Mesenteric fat pad (tissue), 1 donor: Measurements from ENCODE around the gene PGM5. TPM values are rescaled to one million over a fixed set of nuclear protein-coding genes. Genes with fewer than 3 reads are reported as not detected.

Source experiments
- DNase-seq: peaks from one replicate; pipeline ENCODE4 v3.0.0-alpha.2; 2020; ENCODE audit warnings: low spot score
- total RNA-seq: library from RNA; stranded (reverse); fragmentation: NEBNext Ultra II Directional; extraction: Animal tissue kit (Norgen Biotek cat#: 25700); gene quantifications from one replicate; pipeline ENCODE4 v1.2.1, GENCODE V29; 2021
- donor health status: DM: yes; HTN: yes; CAD: no.

Gene PGM5
- total RNA-seq, 1 donor from 2014 or later: 17.6 TPM

DNA sequence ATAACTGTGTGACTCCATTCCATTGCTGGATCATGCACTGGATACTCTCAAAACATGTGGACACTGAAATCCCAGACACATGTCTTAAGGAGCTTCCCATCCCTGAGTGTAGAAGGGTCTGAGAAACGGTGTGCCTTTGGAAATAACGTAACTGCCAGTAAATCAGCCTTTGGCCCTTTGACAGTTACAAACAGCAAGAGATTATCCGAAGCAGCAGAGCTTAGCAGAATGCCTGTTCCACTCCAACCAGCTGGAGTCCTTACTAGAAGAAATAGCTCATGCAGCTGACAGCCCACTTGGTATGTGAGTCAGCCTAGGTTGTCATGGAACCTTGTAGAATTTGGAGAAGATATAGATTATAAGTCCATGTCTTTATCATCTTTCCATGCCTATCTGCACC, 177.3 kb downstream of the PGM5 start:
- no peak for DNase-seq

DNA sequence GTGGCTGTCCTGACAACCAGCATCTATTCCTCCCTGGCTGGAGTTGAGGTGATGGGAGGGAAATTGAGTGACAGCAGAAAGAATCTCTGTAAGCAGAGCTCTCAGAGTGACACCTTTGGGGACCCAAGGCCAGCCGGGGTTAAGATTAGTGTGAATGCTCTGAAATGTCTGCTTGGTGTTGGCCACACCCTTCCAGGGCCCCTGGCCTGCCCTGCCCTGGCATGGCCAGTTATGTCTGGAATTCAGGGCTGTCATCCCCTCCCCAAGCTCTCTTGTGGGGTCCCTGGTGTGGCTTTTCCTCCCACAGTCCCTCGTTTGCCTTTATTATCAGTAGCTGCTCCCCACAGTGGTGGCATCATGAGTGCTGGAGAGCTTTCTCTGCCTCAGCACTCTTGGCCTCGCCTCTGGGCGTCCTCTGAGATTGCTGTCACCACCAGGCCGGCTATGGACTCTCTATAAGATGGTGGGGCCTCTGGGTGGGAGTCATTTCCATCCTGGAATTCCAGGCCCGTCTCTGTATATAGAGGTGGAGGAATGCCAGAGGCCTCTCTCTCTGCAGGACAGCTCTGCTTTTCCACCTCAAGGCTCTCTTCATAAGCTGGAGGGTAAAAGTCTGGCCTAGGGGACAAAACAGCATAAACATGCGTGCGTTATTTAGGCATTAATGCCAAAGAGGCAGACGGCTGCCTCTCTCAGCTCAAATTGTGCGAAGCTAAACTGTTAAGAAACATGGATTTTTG, 180.6 kb downstream of the PGM5 start:
- no peak for DNase-seq

DNA sequence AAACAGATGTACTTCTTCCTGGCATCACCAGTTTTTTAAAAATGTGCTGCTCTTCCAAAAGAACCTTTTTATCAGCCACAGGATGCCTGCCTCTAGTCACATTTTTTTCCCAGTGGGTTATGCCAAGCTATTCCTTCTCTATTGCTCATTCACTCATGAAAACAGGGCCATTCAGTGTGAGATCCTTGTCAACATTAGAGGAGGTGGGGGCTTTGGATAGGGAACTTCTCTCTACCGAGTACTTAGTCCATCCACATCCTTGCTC, 181.1 kb downstream of the PGM5 start:
- no peak for DNase-seq

DNA sequence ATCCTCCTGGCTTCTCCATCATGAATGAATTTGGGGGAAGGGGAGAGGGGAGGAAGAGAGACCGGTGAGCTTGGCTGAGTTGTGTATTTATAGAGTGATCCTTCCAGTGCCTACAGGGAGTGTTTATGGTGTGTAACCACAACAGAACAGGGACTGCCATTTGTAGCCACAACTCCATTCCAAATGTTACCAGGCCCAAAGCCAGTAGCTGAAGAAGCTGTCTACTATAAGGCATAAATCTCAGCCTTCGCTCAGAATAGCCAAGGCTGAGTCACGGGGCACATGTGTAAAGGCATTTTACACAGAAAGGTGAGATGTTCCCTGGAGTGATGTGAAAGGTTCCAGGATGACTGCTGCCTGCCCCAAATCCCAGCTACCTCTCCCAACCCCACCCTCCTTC, 181.8 kb downstream of the PGM5 start:
- no peak for DNase-seq

DNA sequence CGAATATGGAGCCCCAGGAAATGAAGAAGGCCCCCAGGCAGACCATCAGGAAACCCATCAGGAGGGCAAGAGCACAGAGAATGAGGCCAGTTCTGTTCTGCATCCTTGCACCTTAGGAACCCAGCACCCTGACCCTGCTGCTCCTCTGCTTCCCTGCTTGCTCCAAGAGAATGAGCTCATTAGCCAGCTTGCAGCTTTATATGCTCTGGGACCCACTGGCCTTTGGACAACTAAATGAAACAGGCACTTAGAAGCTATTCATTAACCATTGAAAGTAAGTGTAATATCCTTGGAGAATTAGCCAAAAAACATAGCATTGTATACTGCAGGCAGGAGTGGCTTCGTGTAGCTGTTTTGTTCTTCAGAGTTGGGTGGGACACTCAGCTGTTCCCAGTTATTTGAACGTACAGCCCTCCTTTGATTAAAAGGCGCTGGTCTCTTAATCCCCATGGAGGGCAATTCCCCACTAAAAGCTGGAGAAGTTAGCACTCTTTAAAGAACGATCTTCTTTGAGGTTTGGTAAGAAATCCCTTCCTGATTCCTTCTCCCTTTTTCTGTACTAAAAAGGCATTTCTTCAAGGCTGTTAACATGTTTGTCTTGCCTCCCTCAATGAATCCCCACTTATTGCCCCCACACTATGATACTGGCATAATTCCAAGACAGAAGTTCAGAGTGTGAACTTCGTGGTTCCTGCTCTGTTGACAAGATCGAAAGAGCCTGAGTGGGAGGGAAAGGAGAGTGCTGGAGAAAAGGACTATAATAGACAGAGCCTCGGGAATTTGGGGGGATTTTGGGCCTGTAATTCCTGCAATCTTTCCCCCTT, 184.5 kb downstream of the PGM5 start, which contains the start of gene TMEM252:
Gene TMEM252 (minus strand): TSS at position 172 of the 824 bp plus-strand sequence. CDS start 69 bp downstream, at position 103.
- DNase-seq: no peak

DNA sequence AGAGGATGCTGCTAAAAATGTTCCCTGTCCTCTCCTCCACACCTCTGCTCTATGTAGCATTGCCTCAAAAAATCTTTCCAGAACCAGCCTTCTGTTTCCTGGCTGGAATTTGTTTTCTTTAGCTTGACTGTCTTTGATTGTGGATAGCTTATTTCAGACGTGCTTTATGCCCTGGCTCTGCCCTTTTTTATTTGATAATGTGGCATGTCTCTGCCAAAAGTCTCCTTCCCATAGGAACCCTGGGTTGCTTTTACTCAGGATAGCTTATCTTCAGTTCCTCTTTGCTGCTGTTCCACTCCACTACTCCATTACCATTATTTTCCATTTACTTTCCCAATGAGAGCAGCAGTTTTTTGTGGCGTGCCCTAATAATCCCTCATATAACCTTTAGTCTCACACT, 185.2 kb downstream of the PGM5 start:
- no peak for DNase-seq

DNA sequence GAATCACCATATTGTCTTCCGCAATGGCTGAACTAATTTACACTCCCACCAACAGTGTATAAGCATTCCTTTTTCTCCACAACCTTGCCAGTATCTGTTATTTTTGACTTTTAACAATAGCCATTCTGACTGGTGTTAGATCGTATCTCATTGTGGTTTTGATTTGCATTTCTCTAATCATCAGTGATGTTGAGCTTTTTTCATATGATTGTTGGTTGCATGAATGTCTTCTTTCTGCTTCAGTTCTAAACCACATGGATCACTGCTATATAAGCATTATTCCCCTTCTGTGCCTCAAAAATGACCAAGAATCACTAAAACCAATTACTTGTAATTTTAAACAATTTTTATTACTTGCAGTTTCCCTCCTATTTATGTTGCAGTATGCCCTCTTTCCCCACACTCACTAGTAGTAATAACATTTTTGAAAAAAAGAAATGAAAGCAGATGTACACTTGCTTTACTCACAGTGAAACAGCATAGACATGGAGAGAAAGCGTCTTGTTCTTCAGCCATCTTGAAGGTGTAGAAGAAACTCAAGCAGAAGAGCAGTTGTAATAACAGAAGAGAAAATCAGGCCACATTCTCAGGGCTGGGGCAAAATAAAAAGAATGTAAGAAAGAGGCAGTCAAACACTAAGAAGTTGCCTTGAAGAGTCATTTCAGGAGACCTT, 188.8 kb downstream of the PGM5 start:
- no peak for DNase-seq

DNA sequence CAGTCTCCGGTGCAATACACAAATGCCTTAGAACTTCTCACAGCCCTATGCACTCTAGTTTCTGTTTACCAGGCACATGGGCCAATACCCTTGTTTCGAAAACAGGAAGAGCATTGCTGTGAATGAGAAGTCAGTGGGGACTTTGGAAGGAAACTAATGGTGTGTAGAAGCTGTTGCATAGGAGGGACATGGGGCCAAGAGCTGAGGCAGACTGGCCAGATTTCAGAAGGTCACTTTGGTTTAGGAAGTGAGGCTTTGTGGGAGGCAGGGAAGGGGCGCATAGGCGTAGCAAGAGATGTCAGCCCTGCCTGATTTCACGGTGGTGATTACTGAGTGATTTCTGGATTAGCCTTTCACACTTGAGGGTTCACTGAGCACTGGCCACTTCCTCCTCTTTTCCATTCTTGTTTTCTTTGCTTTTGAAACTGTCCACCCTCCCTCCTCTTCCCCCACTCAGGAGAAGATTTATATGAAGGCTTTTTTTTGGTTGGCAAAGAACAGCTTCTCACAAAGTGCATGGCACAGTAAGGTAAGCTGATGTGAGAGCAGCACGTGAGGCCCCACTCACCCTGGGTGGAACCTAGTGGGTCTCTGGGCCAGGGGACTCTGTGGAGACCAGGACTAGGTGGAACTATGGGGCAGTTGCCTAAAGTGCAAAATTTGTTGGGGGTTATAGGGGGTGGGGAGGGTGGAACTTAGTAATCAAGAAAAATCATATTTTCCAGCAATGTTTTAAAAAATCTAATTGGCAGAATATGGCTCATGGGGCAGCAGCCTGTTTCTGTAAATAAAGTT, 190.4 kb downstream of the PGM5 start:
- no peak for DNase-seq

DNA sequence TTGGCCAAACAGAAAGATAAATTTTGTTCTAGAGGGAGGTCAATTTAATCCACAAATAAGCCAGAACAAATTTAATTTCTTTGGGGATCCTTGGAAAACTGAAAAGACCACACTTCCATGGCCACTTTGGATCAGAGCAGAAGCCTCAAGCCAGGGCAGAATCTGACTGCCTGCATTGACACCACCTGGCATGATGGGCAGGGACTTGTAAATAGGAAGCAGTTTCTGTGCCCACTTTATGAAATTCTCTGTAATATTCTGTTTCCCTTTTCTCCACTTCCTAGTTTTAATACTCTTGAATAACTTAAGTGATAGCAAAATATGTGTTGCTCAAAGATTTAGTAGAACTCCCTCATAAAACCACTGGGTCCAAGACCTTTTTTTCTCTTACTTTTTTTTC, 191.0 kb downstream of the PGM5 start:
- DNase-seq: no peak

DNA sequence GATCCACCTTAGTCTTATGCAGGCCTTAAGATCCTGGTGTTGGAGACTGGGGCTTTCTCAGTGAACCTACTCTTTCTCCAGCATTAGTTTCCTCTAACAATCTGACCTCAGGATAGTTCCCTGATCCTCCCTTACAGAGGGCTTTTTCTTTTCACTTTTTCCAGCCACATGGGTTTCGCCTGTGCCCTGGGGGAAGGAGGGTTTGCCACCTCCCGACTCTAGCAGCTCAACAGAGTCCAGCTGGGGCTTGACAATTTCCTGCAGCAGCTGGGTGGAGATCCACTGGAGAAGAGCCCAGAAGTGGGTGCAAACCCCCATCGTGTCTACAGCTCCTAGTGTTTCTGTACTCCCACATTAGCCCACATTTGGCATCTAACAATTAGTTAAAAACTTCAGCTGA, 191.8 kb downstream of the PGM5 start:
- DNase-seq: no peak

DNA sequence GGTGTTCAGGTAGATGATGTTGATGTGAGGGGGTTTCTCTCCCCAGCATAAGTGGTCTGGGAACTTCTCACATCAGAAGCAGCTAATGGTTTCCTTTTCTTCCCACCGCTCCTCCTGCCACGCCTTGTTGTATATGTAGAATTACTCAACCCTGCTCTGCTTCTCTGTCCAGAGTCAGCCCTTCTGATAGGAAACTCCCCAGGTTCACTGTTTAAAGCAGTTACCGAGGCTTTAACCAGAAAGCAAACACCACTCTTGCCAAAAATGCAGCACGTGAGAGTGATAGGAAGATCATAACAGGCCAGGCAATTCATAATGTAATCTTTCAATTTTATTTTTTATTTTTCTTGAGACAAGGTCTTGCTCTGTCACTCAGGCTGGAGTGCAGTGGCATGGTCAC, 194.8 kb downstream of the PGM5 start:
- DNase-seq: no peak

DNA sequence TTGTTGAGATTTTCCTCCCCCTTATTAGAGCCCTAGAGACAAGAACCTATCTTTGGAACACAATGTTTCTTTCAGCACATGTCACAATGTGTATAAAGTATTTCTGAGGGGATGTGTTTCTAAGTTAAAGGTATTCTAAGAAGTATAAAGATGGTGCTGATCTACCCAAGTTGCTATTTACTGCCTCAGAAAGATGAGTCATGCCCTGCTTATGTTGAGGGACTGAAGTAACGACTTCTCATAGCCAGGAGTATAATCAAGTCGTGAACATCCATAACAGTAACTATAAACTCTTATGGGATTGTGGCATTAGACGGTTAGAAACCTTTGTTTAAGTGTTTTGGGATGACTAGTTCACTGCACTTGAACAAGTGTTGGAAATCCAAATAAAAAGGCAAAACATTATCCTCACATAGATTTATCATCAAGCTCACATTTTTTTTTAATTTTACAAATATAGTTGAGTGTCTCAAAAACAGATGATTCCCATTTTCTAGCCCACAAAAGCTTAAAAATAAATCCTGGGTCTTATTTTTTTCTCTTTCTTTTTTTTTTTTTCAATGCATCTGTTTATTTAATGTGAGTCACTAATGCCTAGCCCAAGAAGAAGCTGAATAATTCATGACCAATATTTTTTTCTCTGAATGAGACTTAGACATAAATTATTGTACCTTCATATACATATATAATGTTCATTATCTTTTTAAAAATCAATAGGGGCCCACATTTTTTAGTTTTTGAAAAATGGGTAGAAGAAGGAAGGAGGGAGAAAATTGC, 196.5 kb downstream of the PGM5 start:
- no peak for DNase-seq

DNA sequence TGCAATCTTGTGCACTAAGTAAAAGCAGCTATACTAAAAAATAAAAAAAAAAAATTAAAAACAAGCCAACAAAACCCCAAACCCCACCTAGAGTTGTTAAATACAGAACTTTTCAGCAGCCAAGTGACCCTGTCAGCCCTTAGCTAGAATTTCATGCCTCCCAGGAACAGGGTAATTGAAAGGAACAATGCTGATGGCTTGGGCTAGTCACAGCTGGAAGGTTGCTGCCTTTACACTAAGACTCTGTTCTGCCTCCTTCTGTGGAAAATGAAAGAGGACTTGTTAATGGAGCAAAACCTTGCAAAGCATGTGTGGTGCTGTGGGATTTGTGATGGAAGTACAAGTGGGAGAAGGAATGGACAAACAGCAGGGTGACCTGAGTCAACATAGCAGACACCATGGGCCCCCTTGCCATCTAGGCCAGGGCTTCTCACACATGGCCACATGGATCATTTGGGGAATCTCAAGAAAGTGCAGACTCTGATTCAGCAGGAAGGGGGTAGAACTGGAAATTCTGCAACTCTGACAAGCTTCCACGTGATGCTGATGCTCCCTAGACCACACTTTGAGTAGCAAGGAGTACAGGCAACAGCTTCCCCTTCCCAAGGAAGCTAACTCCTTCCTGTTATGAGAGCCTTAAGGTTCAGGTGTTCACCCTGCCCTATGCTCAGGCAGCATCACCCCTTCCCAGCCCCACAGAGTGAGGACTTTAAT, 199.2 kb downstream of the PGM5 start:
- DNase-seq: no peak

DNA sequence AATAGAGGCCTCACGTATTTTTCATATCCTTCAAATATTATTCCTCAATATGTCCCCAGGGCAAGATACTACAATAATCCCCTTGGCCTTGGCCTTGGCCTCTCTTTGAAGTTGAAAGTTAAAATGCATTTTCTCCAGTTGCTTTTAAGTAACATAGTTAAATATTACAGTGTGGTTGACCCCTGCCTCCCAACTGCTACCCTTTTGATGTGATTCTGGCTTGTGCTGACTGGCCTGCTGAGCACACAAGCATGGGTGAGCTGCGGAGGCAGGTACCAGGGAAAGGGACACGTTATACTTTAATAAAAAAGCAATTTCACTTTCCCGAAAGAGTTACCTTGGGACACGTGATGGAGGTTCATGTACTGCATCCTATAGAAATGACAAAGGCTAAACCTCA, 202.1 kb downstream of the PGM5 start:
- DNase-seq: no peak

DNA sequence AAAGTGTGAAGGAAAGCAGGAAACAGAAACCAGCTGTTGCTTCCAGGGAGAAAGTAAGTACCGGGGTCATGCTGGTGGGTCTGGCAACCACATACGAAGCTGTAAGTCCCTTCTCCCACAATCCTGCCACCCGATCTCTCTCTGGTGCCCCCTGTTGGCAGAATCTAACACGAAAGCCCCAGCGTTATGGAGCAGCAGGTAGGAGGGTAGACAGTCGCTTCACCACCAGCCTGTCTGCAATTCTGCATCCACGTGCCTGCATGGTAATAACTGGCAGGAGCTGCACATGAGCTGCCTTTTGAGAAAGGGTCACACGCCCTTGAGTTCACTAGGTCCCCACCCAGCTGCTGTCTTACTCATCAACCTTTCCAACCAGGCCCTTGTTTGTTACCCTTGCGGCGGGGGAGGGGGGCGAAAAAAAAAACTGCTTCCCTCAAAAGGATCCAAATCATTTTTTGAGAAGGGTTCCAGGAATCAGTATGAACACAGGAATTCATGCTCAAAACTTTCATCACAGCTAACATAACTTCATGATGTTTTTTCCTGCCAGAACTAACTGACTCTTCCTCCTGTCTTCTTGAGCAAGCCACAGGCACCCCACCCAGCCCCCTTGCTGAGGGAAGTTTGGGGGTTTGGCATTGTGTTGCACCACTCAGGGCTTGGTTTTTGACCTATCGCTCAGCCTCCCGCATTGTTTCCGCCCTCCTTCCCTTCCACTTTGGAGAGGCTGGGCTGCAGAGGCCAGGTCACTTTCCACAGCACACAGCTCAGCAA, 203.8 kb downstream of the PGM5 start:
- DNase-seq: no peak

DNA sequence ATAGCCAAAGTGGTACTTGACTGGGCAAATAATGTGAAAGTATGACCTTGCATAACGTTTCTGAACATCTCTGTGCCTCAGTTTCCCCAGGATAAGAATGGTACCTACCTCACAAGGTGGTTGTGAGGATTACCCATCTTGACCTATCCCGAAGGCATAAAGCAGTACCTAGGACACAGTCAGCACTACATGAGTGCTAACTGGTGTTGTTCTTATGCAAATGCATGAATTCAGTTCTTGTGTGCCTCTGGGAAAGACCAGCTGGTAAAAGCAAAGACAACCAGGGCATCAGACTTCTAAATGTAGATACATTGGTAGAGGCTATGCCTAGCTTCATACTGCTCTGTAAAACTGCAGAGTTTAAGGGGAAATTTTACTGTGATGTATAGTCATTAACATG, 206.1 kb downstream of the PGM5 start:
- no peak for DNase-seq

DNA sequence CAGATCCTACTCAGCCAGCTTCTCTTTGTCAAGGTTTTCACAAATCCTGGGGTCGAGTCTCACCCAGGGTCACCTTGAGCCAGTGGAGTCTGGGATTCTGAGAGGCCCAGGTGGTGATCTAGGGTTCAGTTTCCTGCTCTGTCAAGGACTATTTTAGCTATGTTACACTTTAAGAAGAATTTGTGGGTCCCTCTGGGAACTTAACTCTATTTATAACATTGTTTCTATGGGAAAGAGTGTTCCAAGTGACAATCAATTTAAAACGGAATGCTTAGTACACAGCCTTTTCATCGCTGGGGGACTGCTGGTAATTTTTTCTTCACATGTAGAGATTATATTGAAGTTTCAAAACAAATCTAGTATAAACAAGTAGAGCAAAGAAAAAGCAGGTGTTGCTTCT, 211.2 kb downstream of the PGM5 start:
- DNase-seq: no peak

DNA sequence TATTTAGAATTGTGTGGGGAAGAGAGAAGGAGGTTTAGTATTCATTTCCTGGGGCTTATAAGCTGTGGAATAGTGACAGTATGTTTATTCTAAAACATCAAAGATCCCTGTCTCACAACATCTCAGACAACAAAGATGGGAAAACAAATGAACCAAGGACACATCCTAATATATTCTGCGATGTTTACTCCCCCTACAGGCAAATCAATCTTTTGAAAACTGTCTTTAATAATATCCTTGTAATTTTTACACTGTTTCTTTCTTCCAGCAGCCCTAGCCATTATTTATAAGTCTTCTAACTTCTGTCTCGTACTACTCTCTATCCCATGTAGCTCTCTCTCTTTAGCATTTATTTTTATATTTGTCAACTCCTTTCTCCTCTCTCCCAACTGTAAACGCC, 217.7 kb downstream of the PGM5 start:
- no peak for DNase-seq

DNA sequence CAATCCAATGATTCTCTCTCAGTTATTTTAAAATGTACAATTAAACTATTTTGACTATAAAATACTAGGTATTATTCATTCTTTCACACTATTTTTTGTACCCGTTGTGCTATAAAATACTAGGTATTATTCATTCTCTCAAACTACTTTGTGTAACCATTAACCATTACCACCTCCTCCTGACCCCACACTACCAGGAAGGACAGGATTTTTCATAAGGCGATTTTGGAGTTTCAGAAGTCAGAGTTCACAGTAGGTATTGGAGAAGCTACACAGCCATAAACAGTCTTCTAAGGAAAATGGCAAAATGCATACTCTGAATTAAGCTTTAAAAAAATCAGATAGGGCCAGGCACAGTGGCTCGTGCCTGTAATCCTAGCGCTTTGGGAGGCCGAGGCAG, 219.4 kb downstream of the PGM5 start:
- DNase-seq: no peak
